ENCODE data around the gene PPFIBP2. TPM values are rescaled to one million over a fixed set of nuclear protein-coding genes. Genes with fewer than 3 reads are reported as not detected.

Gene PPFIBP2
- total RNA-seq, 4 donors from 2014 or later: 68.2 to 139 (median 76.2) TPM

GRCh38 chr11:7537265-7537664 is 23.5 kb downstream of the PPFIBP2 start:
- TF ChIP-seq CTCF (IDR thresholded peaks at IDR 0.05): no peak
- TF ChIP-seq EP300 (IDR thresholded peaks at IDR 0.05): no peak
- TF ChIP-seq POLR2A (IDR thresholded peaks at IDR 0.05): no peak
- TF ChIP-seq POLR2AphosphoS5 (IDR thresholded peaks at IDR 0.05): no peak
- H3K9me3 ChIP-seq: no peaks in the 10 kb centered on the region
- peak overlapping the region; percentile 80 for H3K27ac ChIP-seq
- H3K27me3 ChIP-seq: no peaks in the 10 kb centered on the region
- no peak overlapping the region for H3K4me3 ChIP-seq
- DNase-seq (ENCODE audit: low spot score in 2 of 2): peak in 1 of 2 donors; percentile 33
- WGBS: 73% methylated on average over 6 of the region's 6 CpGs
- peaks cover 52% of the 10 kb centered on the region for H3K4me1 ChIP-seq
- H3K36me3 ChIP-seq: no peaks in the 10 kb centered on the region

GRCh38 chr11:7538031-7538430 is 24.2 kb downstream of the PPFIBP2 start:
- H3K4me3 ChIP-seq: no peak overlapping the region
- WGBS: 41% methylated on average over 8 of the region's 8 CpGs
- TF ChIP-seq POLR2A (IDR thresholded peaks at IDR 0.05): peak in 1 of 2 donors; percentile 54
- no peak for TF ChIP-seq POLR2AphosphoS5 (IDR thresholded peaks at IDR 0.05)
- TF ChIP-seq CTCF (IDR thresholded peaks at IDR 0.05): peak; percentile 3 to 13
- no peak for TF ChIP-seq EP300 (IDR thresholded peaks at IDR 0.05)
- no peak for DNase-seq (ENCODE audit: low spot score in 2 of 2)
- H3K27me3 ChIP-seq: no peaks in the 10 kb centered on the region
- H3K9me3 ChIP-seq: no peaks in the 10 kb centered on the region
- H3K4me1 ChIP-seq: peaks cover 52% of the 10 kb centered on the region
- peak overlapping the region; percentile 80 for H3K27ac ChIP-seq
- H3K36me3 ChIP-seq: no peaks in the 10 kb centered on the region

- no peak for DNase-seq (ENCODE audit: low spot score in 2 of 2)
- H3K4me3 ChIP-seq: no peak overlapping the region
- 60% methylated on average over 12 of the region's 12 CpGs for WGBS
Observed at GRCh38 chr11:7538466-7539454, 25.0 kb downstream of the PPFIBP2 start.

GRCh38 chr11:7540830-7541555 is 27.2 kb downstream of the PPFIBP2 start:
- Histone ChIP-seq H3K27ac (peak overlapping the region; percentile 54), H3K36me3 (no peaks in the 10 kb centered on the region), H3K9me3 (no peaks in the 10 kb centered on the region)

More at GRCh38 chr11:7538466-7539454, 25.0 kb downstream of the PPFIBP2 start:
- Histone ChIP-seq H3K36me3 (no peaks in the 10 kb centered on the region), H3K4me1 (peaks cover 59% of the 10 kb centered on the region), H3K9me3 (no peaks in the 10 kb centered on the region), H3K27me3 (no peaks in the 10 kb centered on the region), H3K27ac (peak overlapping the region; percentile 80)
- TF ChIP-seq POLR2A (IDR thresholded peaks at IDR 0.05): no peak
- TF ChIP-seq POLR2AphosphoS5 (IDR thresholded peaks at IDR 0.05): peak in 1 of 3 donors; percentile 42
- TF ChIP-seq EP300 (IDR thresholded peaks at IDR 0.05): no peak
- TF ChIP-seq CTCF (IDR thresholded peaks at IDR 0.05): no peak

More at GRCh38 chr11:7540830-7541555, 27.2 kb downstream of the PPFIBP2 start:
- Histone ChIP-seq H3K4me1 (peaks cover 63% of the 10 kb centered on the region), H3K27me3 (no peaks in the 10 kb centered on the region), H3K4me3 (no peak overlapping the region)
- DNase-seq (ENCODE audit: low spot score in 2 of 2): no peak
- WGBS: 80% methylated on average over 8 of the region's 8 CpGs
- TF ChIP-seq POLR2AphosphoS5 (IDR thresholded peaks at IDR 0.05) (no peak), EP300 (IDR thresholded peaks at IDR 0.05) (no peak), CTCF (IDR thresholded peaks at IDR 0.05) (no peak), POLR2A (IDR thresholded peaks at IDR 0.05) (no peak)
